ENCODE data around the gene LMNTD2. TPM values are rescaled to one million over a fixed set of nuclear protein-coding genes. Genes with fewer than 3 reads are reported as not detected.

Gene LMNTD2
- total RNA-seq, 1 donor: 2.2 TPM

DNA sequence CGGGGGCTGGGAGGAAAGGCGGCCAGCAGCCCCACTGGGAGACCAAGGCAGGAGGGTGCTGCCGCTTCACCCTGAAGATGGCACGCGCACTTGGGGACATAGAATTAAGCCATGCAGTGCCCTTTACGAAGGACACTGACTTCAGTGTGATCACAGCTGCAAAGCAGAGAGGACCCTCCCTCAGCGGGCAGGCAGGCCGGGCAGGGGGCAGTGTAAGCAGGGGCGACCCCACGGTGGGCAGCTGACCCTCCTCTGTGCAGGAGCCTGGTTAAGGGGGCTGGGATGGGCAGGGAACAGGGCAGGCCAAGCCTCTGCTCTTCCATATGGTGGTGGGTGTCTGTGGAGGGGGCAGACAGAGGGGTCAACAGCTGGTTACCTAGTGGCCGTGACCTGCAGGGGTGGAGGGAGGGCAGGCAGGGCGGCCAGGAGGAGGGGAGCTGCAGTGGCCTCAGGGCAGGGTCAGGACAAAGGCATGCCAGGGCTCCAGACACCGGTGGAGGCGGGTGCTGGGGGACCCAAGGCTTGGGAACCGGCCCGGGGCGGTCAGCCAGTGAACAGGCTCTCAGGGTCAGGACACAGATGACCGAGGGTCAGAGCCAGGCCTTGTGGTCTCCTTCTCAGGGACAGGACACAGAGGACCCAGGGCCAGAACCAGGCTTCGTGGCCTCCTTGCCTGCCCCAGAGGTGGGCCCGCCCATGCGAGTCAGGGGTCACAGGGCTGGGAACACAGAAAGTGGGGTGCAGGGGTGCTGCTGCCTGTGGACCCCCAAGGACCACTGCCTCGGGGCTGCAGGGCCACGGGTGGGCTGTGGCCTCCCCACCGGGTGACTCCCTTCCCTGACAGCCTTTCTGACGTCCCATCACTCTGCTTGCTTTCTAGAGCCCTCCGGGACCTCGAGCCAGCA lies 7.2 kb downstream of the LMNTD2 start:
- TF ChIP-seq, protein P1, sequence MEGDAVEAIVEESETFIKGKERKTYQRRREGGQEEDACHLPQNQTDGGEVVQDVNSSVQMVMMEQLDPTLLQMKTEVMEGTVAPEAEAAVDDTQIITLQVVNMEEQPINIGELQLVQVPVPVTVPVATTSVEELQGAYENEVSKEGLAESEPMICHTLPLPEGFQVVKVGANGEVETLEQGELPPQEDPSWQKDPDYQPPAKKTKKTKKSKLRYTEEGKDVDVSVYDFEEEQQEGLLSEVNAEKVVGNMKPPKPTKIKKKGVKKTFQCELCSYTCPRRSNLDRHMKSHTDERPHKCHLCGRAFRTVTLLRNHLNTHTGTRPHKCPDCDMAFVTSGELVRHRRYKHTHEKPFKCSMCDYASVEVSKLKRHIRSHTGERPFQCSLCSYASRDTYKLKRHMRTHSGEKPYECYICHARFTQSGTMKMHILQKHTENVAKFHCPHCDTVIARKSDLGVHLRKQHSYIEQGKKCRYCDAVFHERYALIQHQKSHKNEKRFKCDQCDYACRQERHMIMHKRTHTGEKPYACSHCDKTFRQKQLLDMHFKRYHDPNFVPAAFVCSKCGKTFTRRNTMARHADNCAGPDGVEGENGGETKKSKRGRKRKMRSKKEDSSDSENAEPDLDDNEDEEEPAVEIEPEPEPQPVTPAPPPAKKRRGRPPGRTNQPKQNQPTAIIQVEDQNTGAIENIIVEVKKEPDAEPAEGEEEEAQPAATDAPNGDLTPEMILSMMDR (IDR thresholded peaks at IDR 0.05; ENCODE audit: insufficient read depth, low read depth, low read length): no peak
- no peak overlapping the region for H3K4me3 ChIP-seq (ENCODE audit: low read depth, low read length)

DNA sequence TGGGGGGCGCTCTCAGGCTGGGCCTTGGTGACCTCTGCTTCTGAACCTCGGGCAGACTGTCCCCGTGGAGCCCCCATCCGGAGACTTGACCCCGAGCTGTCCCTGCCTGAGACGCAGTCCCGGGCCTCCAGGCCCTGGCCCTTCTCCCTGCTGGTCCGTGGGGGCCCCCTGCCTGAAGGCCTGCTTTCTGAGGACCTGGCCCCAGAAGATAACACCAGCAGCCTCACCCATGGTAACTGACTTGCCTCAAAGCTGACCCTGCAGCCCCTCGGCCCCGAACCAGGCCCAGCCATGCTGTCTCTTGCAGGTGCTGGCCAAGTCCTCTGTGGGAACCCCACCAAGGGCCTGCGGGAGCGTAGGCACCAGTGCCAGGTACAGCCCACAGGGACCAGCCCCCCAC lies 8.9 kb downstream of the LMNTD2 start:
- TF ChIP-seq, protein P1 (IDR thresholded peaks at IDR 0.05; ENCODE audit: insufficient read depth, low read depth, low read length): no peak
- no peak for DNase-seq (ENCODE audit: low read depth)
- H3K4me3 ChIP-seq (ENCODE audit: low read depth, low read length): no peak overlapping the region

More for the DNA sequence above, 7.2 kb downstream of the LMNTD2 start:
- DNase-seq (ENCODE audit: low read depth): no peak

DNA sequence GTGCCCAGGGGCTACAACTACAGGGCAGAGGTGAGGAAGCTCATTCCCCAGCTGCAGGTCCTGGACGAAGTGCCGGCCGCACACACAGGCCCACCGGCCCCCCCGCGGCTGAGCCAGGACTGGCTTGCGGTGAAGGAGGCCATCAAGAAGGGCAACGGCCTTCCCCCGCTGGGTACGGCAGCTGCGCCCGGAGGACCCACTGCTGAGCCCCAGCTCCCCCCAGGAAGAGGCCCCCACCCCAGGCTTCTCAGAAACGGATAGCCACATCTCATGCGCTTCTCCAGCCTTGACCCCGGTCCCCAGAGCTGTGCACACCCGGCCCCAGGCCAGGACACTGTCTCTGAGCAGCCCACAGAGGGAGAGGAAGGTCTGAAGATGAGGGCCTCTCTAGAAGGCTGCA lies 9.4 kb downstream of the LMNTD2 start:
- TF ChIP-seq, protein P1 (IDR thresholded peaks at IDR 0.05; ENCODE audit: insufficient read depth, low read depth, low read length): no peak
- H3K4me3 ChIP-seq (ENCODE audit: low read depth, low read length): no peak overlapping the region
- no peak for DNase-seq (ENCODE audit: low read depth)

DNA sequence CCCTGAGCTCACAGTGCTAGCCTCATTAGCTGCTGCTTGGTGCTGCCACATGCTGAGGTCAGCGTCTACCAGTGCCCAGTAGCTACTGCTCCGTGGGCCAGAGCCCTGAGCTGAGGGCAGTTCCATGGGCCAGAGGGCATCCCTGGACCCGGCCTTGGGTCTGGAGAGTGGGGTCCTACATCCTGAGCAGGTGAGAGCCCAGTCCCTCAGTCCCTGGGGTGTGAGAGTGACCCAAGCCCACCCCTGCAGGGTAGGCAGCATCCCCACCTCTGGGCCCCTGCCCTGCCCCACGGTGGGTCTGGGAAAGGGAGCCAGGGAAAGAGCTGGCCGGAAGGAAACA lies 9.8 kb downstream of the LMNTD2 start:
- TF ChIP-seq, protein P1 (IDR thresholded peaks at IDR 0.05; ENCODE audit: insufficient read depth, low read depth, low read length): no peak
- H3K4me3 ChIP-seq (ENCODE audit: low read depth, low read length): no peak overlapping the region
- DNase-seq (ENCODE audit: low read depth): no peak

DNA sequence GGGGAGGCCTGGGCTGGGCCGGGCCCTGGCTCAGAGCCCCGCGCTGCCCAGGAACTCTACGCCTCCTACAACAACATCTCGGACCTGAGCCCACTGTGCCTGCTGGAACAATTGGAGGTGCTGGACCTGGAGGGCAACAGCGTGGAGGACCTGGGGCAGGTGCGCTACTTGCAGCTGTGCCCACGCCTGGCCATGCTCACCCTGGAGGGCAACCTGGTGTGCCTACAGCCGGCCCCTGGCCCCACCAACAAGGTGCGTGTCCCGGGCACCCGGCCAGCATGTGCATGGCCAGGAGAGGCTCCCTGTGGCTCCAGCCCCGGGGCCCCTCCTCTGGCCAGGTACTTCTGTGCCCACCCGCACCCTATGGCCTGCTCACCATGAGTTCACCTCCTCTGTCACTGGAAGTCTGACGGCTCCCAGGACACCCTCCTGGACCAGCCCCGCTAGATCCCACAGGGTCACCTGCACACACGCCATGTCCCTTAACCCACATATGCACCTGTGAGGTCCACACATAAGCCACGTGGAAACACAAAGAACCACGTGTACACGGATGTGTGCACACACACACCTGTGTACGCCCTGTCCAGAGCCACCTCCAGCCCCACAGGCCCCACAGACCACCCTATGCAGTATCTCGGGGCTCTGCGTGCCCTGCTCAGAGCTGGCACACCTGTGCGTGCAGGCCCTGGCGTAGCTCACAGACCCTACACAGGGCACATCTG lies 10.4 kb downstream of the LMNTD2 start:
- TF ChIP-seq, protein P1 (IDR thresholded peaks at IDR 0.05; ENCODE audit: insufficient read depth, low read depth, low read length): no peak
- no peak for DNase-seq (ENCODE audit: low read depth)
- no peak overlapping the region for H3K4me3 ChIP-seq (ENCODE audit: low read depth, low read length)

DNA sequence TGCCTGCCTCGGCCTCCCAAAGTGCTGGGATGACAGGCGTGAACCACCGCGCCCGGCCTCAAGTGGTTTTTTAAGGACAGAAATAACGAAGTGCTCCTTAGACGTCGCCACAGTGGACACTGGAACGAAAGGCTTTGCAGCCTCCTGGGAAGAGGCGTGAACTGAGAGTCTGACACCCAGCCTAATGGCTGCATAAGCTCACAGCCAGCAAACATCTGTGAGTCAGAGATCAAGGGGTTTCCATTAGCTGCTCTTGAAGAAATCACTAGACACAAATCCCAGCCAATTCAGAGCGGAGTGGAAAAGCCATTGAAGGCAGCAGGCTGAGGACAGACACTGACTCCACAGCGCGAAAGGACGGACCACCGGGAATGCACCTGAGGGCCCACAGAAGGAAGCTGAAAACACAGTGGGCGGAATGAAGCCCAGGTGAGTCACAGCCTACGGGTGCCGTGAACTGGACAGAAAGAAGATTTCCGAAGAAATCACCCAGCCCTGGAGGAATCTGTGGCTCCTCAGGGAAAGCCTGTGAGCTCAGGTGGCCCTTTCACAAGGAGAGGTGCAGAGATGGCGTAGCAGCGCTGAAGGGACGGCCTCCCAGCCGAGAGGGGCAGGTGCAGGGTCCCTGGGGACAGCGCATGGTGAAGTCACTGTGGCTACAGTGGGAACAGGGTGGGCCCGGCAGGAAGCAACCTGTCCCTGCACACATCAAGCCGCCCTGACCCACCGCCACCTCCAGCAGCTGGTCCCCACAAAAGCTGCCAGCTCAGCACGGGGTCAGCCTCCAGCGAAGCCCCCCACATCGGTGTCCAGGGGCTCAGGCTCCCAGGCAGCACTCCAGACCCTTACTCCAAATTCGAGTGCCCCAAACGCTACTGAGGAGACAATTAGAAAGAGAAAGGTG lies 11.6 kb downstream of the LMNTD2 start:
- no peak overlapping the region for H3K4me3 ChIP-seq (ENCODE audit: low read depth, low read length)
- no peak for DNase-seq (ENCODE audit: low read depth)
- TF ChIP-seq, protein P1 (IDR thresholded peaks at IDR 0.05; ENCODE audit: insufficient read depth, low read depth, low read length): no peak
